Ascending aorta (tissue), 2 donors: ENCODE measurements around the gene FGD4. TPM values are rescaled to one million over a fixed set of nuclear protein-coding genes. Genes with fewer than 3 reads are reported as not detected.
"Not testable (repeated sequence)": the region's sequence is repeated elsewhere in the genome, so short reads cannot be mapped to it uniquely, and the experiment has no call there.

Experiments
- DNase-seq, 2 donors: peaks; one replicate each; pipeline ENCODE4 v3.0.0-alpha.2; 2019; ENCODE audit warnings: low spot score in 2 of 2
- H3K27ac ChIP-seq, 2 donors: fragments of 200-600 bp; sonication (generic); one replicate each; pipeline ENCODE4 v1.5.1; 2016 to 2017; ENCODE audit warnings: mild to moderate bottlenecking in 1 of 2
- H3K27me3 ChIP-seq: fragments of 200-600 bp; sonication (generic); one replicate; pipeline ENCODE4 v1.5.1; 2017
- H3K36me3 ChIP-seq, 2 donors: fragments of 200-600 bp; sonication (generic); one replicate each; pipeline ENCODE4 v1.5.1; 2016
- H3K4me1 ChIP-seq, 2 donors: fragments of 200-600 bp; sonication (generic); one replicate each; pipeline ENCODE4 v1.5.1; 2016 to 2017; ENCODE audit warnings: mild to moderate bottlenecking in 1 of 2
- H3K4me3 ChIP-seq, 2 donors: fragments of 200-600 bp; sonication (generic); one replicate each; pipeline ENCODE4 v1.5.1; 2016 to 2017; ENCODE audit warnings: mild to moderate bottlenecking in 1 of 2
- H3K9me3 ChIP-seq, 2 donors: fragments of 200-600 bp; sonication (generic); one replicate each; pipeline ENCODE4 v1.5.1; 2016
- intact Hi-C: fragments of 100-400 bp; cut with DNase I; formaldehyde crosslinking; loops from one replicate; pipeline ENCODE4 v1.15.1; 2023
- total RNA-seq: library from RNA; depleted of rRNA; stranded (reverse); fragments of >200 nt; gene quantifications from one replicate; pipeline ENCODE4 v1.1.0, GENCODE V29; 2016
- TF ChIP-seq, protein P1 (sequence below), 3 experiments: fragments of 200-600 bp in 2 of 3; fragments of 450-650 bp in 1 of 3; sonication (generic) in 2 of 3; IDR thresholded peaks; one replicate each; pipeline ENCODE4 v1.5.1; 2016 to 2019; ENCODE audit warnings: antibody characterized with exemption in 3 of 3, mild to moderate bottlenecking in 1 of 3, moderate library complexity in 1 of 3

FGD4 gene
- total RNA-seq, 1 donor from 2014 or later, result 47.5 TPM

DNA sequence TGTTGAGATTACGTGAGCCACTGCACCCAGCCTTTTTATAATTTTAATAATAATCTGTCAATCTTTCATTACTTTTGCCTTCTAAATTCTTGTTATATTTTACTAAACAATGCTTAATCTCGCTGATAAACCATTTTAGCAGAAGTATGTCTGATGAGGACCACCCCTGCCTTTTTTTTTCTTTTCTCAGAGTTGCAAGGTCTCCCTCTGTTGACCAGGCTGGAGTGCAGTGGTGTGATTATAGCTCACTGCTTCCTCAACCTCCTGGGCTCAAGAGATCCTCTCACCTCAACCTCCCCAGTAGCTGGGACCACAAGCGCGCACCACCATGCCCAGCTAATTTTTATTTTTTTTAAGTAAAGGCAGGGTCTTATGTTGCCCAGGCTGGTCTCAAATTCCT, 161.2 kb downstream of the FGD4 start:
- Histone ChIP-seq H3K4me3 (no peak overlapping the region), H3K27ac (peak overlapping the region in 1 of 2 donors; percentile 45)
- intact Hi-C loops, result no loop called here

DNA sequence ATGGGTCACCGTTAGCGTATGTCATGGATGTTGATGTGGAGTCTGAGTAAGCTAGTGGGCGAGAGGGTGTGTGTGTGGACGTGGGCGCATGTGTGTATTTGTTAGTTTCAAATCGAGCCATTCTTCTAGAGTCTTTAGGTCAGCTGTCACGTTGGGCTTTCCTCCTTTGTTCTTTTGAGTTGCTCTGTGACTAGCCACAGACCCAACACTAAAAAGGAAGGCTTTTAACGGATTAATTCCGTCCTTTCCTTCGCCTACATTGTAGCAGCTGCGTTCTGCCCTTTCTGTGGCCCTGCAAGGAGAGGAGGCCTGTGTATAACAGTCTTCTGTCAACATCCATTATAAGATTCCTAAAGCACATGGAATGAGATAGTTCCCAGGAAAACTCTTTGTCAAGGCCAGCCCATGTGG, 162.6 kb downstream of the FGD4 start:
- TF ChIP-seq, protein P1, sequence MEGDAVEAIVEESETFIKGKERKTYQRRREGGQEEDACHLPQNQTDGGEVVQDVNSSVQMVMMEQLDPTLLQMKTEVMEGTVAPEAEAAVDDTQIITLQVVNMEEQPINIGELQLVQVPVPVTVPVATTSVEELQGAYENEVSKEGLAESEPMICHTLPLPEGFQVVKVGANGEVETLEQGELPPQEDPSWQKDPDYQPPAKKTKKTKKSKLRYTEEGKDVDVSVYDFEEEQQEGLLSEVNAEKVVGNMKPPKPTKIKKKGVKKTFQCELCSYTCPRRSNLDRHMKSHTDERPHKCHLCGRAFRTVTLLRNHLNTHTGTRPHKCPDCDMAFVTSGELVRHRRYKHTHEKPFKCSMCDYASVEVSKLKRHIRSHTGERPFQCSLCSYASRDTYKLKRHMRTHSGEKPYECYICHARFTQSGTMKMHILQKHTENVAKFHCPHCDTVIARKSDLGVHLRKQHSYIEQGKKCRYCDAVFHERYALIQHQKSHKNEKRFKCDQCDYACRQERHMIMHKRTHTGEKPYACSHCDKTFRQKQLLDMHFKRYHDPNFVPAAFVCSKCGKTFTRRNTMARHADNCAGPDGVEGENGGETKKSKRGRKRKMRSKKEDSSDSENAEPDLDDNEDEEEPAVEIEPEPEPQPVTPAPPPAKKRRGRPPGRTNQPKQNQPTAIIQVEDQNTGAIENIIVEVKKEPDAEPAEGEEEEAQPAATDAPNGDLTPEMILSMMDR (IDR thresholded peaks at IDR 0.05), result no peak
- intact Hi-C loops, result no loop called here
- no peak for DNase-seq
- Histone ChIP-seq H3K4me1 (peaks cover 0 to 11% of the 10 kb centered on the region in 2 donors), H3K27me3 (no peaks in the 10 kb centered on the region), H3K36me3 (peaks cover 4 to 10% of the 10 kb centered on the region in 2 donors), H3K9me3 (no peaks in the 10 kb centered on the region), H3K4me3 (no peak overlapping the region), H3K27ac (peak overlapping the region in 1 of 2 donors; percentile 10)

More for the DNA sequence above, 161.2 kb downstream of the FGD4 start:
- no peak for DNase-seq
- TF ChIP-seq, protein P1 (IDR thresholded peaks at IDR 0.05), result no peak
- Histone ChIP-seq H3K9me3 (no peaks in the 10 kb centered on the region), H3K36me3 (peaks cover 4 to 8% of the 10 kb centered on the region in 2 donors), H3K4me1 (peaks cover 0 to 5% of the 10 kb centered on the region in 2 donors), H3K27me3 (no peaks in the 10 kb centered on the region)

DNA sequence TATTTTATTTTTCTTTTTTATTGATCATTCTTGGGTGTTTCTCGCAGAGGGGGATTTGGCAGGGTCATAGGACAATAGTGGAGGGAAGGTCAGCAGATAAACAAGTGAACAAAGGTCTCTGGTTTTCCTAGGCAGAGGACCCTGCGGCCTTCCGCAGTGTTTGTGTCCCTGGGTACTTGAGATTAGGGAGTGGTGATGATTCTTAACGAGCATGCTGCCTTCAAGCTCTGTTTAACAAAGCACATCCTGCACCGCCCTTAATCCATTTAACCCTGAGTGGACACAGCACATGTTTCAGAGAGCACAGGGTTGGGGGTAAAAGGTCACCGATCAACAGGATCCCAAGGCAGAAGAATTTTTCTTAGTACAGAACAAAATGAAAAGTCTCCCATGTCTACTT, 163.1 kb downstream of the FGD4 start:
- DNase-seq, H3K9me3 ChIP-seq, H3K4me3 ChIP-seq, H3K27ac ChIP-seq, H3K36me3 ChIP-seq, intact Hi-C loops, H3K27me3 ChIP-seq: not testable (repeated sequence)
- peaks cover 0 to 16% of the 10 kb centered on the region in 2 donors for H3K4me1 ChIP-seq

DNA sequence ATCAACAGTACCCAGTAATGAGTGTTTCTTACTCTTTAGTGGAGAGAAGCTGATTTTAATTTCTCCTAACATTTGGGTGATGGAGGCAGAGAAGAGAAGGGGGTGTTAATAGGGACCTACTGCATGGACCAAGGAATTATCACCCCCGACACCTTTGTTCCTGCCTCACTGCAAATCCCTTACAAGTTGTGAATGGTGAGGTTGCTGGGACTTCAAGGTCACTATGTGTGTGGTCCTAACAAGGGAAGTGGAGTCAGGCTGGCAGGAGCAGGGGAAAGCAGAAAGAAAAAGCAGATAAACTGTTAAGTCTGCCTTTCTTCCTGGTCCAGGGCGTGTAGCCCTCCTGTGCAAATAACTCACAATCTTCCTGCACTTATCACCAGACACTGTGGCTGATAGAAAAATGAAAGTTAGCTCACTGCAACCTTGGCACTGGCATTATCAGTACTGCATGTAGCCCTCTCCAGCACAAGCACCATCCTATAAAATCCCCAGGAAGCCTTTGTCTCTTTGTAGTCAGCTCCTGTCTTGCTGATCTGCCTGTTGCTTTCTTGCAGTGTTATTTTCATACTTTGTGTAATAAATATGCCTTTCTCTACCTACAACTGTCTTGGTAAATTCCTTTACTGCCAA, 167.4 kb downstream of the FGD4 start:
- TF ChIP-seq, protein P1 (IDR thresholded peaks at IDR 0.05), result no peak

DNA sequence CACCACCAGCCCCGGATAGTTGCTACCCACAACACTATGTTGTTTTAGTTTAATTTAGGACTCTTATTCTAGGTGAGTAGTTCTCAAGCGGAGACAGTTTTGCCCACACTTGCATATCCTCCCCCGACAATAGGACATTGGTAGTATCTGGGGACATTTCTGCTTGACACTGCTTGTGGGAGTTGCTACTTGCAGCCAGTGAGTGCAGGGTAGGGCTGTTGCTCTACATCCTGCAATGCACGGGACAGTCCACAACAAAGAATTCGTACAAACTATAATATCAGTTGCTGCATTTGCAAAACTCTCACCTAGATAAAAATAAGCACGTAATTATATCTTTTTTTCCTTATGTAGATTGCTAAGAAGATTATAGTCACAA, 167.9 kb downstream of the FGD4 start:
- intact Hi-C loops, result no loop called here
- no peaks in the 10 kb centered on the region for H3K27me3 ChIP-seq
- peaks cover 0 to 16% of the 10 kb centered on the region in 2 donors for H3K4me1 ChIP-seq
- H3K9me3 ChIP-seq, result no peaks in the 10 kb centered on the region
- no peak overlapping the region for H3K4me3 ChIP-seq
- TF ChIP-seq, protein P1 (IDR thresholded peaks at IDR 0.05), result no peak
- H3K27ac ChIP-seq, result peak overlapping the region in 1 of 2 donors; percentile 37
- DNase-seq, result no peak
- peaks cover 4 to 8% of the 10 kb centered on the region in 2 donors for H3K36me3 ChIP-seq

More for the DNA sequence above, 167.4 kb downstream of the FGD4 start:
- no peaks in the 10 kb centered on the region for H3K9me3 ChIP-seq
- peak overlapping the region in 1 of 2 donors; percentile 2 for H3K27ac ChIP-seq
- intact Hi-C loops, result no loop called here
- no peaks in the 10 kb centered on the region for H3K27me3 ChIP-seq
- peaks cover 4 to 8% of the 10 kb centered on the region in 2 donors for H3K36me3 ChIP-seq
- peaks cover 0 to 18% of the 10 kb centered on the region in 2 donors for H3K4me1 ChIP-seq
- no peak overlapping the region for H3K4me3 ChIP-seq
- no peak for DNase-seq

DNA sequence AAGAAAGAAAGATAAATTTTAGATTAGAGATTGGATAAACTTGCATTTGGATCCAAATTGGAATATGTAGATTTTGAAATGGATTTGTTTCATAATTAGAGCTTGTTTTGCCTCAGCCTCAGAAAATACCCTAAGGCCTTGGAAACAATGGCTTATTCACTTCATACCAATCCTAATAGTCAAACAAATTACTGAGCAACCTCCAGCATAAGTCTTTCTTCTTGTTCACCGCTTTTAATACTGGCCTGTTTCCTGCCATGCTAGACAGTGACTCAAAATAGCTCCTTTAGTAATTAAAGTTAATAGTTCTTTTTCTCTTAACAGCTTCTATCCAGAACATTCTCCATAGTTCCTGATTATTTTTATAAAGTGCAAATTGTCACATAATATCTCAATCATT, 168.9 kb downstream of the FGD4 start:
- Histone ChIP-seq H3K36me3 (peaks cover 4 to 8% of the 10 kb centered on the region in 2 donors), H3K4me3 (no peak overlapping the region), H3K9me3 (no peaks in the 10 kb centered on the region), H3K27me3 (no peaks in the 10 kb centered on the region), H3K4me1 (peaks cover 0 to 16% of the 10 kb centered on the region in 2 donors), H3K27ac (peak overlapping the region; percentile 37 to 38)
- no peak for DNase-seq
- intact Hi-C loops, result no loop called here
- TF ChIP-seq, protein P1 (IDR thresholded peaks at IDR 0.05), result no peak
